ENCODE measurements around the gene CARMIL1. TPM values are rescaled to one million over a fixed set of nuclear protein-coding genes. Genes with fewer than 3 reads are reported as not detected.

CARMIL1 gene
- total RNA-seq, 3 donors from 2014 or later = 23.6 to 53.0 (median 33.5) TPM

GRCh38 chr6:25404693-25405169 is 125.6 kb downstream of the CARMIL1 start:
- no peak for TF ChIP-seq POLR2A (IDR thresholded peaks at IDR 0.05)
- no peak for TF ChIP-seq CTCF (IDR thresholded peaks at IDR 0.05)
- no peak for TF ChIP-seq POLR2AphosphoS5 (IDR thresholded peaks at IDR 0.05)
- Histone ChIP-seq H3K36me3 (no peaks in the 10 kb centered on the region), H3K4me1 (peaks cover 0 to 7% of the 10 kb centered on the region in 2 donors), H3K27me3 (no peaks in the 10 kb centered on the region), H3K9me3 (no peaks in the 10 kb centered on the region), H3K27ac (no peak overlapping the region), H3K4me3 (no peak overlapping the region)
- intact Hi-C loops (cut with DNase I; ENCODE audit: low total_unique reads) = no loop called here
- no peak for DNase-seq (ENCODE audit: low spot score in 2 of 2)

GRCh38 chr6:25405442-25405841 is 126.3 kb downstream of the CARMIL1 start:
- Histone ChIP-seq H3K27ac (no peak overlapping the region), H3K27me3 (no peaks in the 10 kb centered on the region), H3K36me3 (no peaks in the 10 kb centered on the region), H3K4me1 (peaks cover 0 to 7% of the 10 kb centered on the region in 2 donors), H3K4me3 (no peak overlapping the region), H3K9me3 (no peaks in the 10 kb centered on the region)
- DNase-seq (ENCODE audit: low spot score in 2 of 2) = no peak
- intact Hi-C loops (cut with DNase I; ENCODE audit: low total_unique reads) = no loop called here
- TF ChIP-seq POLR2AphosphoS5 (IDR thresholded peaks at IDR 0.05) (no peak), POLR2A (IDR thresholded peaks at IDR 0.05) (no peak), CTCF (IDR thresholded peaks at IDR 0.05) (no peak)

GRCh38 chr6:25407431-25407830 is 128.3 kb downstream of the CARMIL1 start:
- no peak overlapping the region for H3K27ac ChIP-seq
- no peaks in the 10 kb centered on the region for H3K27me3 ChIP-seq
- TF ChIP-seq CTCF (IDR thresholded peaks at IDR 0.05) = no peak
- H3K9me3 ChIP-seq = no peaks in the 10 kb centered on the region
- no peak overlapping the region for H3K4me3 ChIP-seq
- DNase-seq (ENCODE audit: low spot score in 2 of 2) = no peak
- H3K36me3 ChIP-seq = no peaks in the 10 kb centered on the region
- intact Hi-C loops (cut with DNase I; ENCODE audit: low total_unique reads) = no loop called here
- H3K4me1 ChIP-seq = peaks cover 0 to 7% of the 10 kb centered on the region in 2 donors

- Histone ChIP-seq H3K9me3 (no peaks in the 10 kb centered on the region), H3K4me3 (no peak overlapping the region), H3K27ac (no peak overlapping the region), H3K27me3 (no peaks in the 10 kb centered on the region), H3K4me1 (peaks cover 0 to 7% of the 10 kb centered on the region in 2 donors), H3K36me3 (no peaks in the 10 kb centered on the region)
- intact Hi-C loops (cut with DNase I; ENCODE audit: low total_unique reads) = no loop called here
- no peak for TF ChIP-seq POLR2A (IDR thresholded peaks at IDR 0.05)
- DNase-seq (ENCODE audit: low spot score in 2 of 2) = no peak
Measured at GRCh38 chr6:25410102-25410501, 130.9 kb downstream of the CARMIL1 start.

- Histone ChIP-seq H3K27me3 (no peaks in the 10 kb centered on the region), H3K36me3 (no peaks in the 10 kb centered on the region), H3K4me3 (no peak overlapping the region), H3K9me3 (no peaks in the 10 kb centered on the region), H3K27ac (no peak overlapping the region), H3K4me1 (no peaks in the 10 kb centered on the region)
- TF ChIP-seq POLR2AphosphoS5 (IDR thresholded peaks at IDR 0.05) = no peak
- no peak for TF ChIP-seq CTCF (IDR thresholded peaks at IDR 0.05)
- no peak for TF ChIP-seq POLR2A (IDR thresholded peaks at IDR 0.05)
- intact Hi-C loops (cut with DNase I; ENCODE audit: low total_unique reads) = no loop called here
- no peak for DNase-seq (ENCODE audit: low spot score in 2 of 2)
Measured at GRCh38 chr6:25411316-25411950, 132.3 kb downstream of the CARMIL1 start.

Data from breast epithelium (tissue), 4 donors.